K562 (cell line): ENCODE measurements around the gene COL1A1. TPM values are rescaled to one million over a fixed set of nuclear protein-coding genes. Genes with fewer than 3 reads are reported as not detected.

Experiments used
- BRD4 ChIP-seq: fragments of 200-600 bp; sonication (generic); IDR thresholded peaks from 2 replicates; pipeline ENCODE4 v1.6.1; 2017; ENCODE audit warnings: inconsistent platforms
- CCAR2 ChIP-seq: fragments of 200-400 bp; formaldehyde crosslinking; IDR thresholded peaks from 2 replicates; pipeline ENCODE4 v1.6.1; 2017; ENCODE audit warnings: mild to moderate bottlenecking, low read depth, low read length
- DPF2 ChIP-seq: fragments of 450-650 bp; IDR thresholded peaks from 2 replicates; pipeline ENCODE4 v1.6.1; 2016
- FUS ChIP-seq: fragments of 200-400 bp; formaldehyde crosslinking; optimal IDR thresholded peaks from 2 replicates; pipeline ENCODE3; 2017; ENCODE audit warnings: low read depth, low read length
- HDGF ChIP-seq: fragments of 450-650 bp; IDR thresholded peaks from 2 replicates; pipeline ENCODE4 v1.6.1; 2016
- MED1 ChIP-seq: sonication (generic); formaldehyde crosslinking; IDR thresholded peaks from 2 replicates; pipeline ENCODE4 v1.8.1; 2023; ENCODE audit warnings: missing genetic modification reagents, borderline replicate concordance
- MTA2 ChIP-seq: fragments of 450-650 bp; IDR thresholded peaks from 2 replicates; pipeline ENCODE4 v1.6.1; 2016; ENCODE audit warnings: low read depth
- NEUROD1 ChIP-seq: fragments of 150-350 bp; IDR thresholded peaks from 2 replicates; pipeline ENCODE4 v1.6.1; 2014; ENCODE audit warnings: borderline replicate concordance, low read length, low read depth; ENCODE audit not compliant: partially characterized antibody
- POLR2G ChIP-seq: fragments of 200-400 bp; formaldehyde crosslinking; IDR thresholded peaks from 2 replicates; pipeline ENCODE4 v1.6.1; 2017; ENCODE audit warnings: low read depth, mild to moderate bottlenecking, antibody characterized with exemption, low read length, moderate library complexity
- STAT6 ChIP-seq: sonication (generic); formaldehyde crosslinking; IDR thresholded peaks from 2 replicates; pipeline ENCODE4 v1.8.1; 2023; ENCODE audit warnings: mild to moderate bottlenecking, missing genetic modification reagents
- TBL1XR1 ChIP-seq, 2 experiments: IDR thresholded peaks; 2 replicates each; pipeline ENCODE4 v1.6.1; 2012; ENCODE audit warnings: improper control_type of control experiment in 2 of 2, low read length in 2 of 2, mild to moderate bottlenecking in 1 of 2
- TBP ChIP-seq: optimal IDR thresholded peaks from 2 replicates; pipeline ENCODE3; 2011; ENCODE audit warnings: low read depth, low read length, improper control_type of control experiment
- XRCC3 ChIP-seq: fragments of 450-650 bp; IDR thresholded peaks from 2 replicates; pipeline ENCODE4 v1.6.1; 2017; ENCODE audit warnings: mild to moderate bottlenecking, moderate library complexity
- ZKSCAN8 ChIP-seq: fragments of 200-800 bp; sonication (Bioruptor generic); IDR thresholded peaks from 2 replicates; pipeline ENCODE4 v1.6.1; 2016; ENCODE audit warnings: missing genetic modification characterization, missing compliant biosample characterization
- ZNF274 ChIP-seq: IDR thresholded peaks from 2 replicates; pipeline ENCODE4 v1.6.1; 2011; ENCODE audit warnings: low read depth, mild to moderate bottlenecking, low read length, moderate library complexity, borderline replicate concordance
- ZNF507 ChIP-seq: conservative IDR thresholded peaks from 2 replicates; pipeline ENCODE4 v1.6.1; 2017; ENCODE audit warnings: missing genetic modification characterization, missing compliant biosample characterization
- ZNF589 ChIP-seq: fragments of 200-800 bp; sonication (Bioruptor generic); IDR thresholded peaks from 2 replicates; pipeline ENCODE4 v1.6.1; 2016; ENCODE audit warnings: low read depth, missing genetic modification characterization, missing compliant biosample characterization
- ZNF707 ChIP-seq: fragments of 250-450 bp; sonication (Bioruptor Pico); conservative IDR thresholded peaks from 2 replicates; pipeline ENCODE4 v1.8.0; 2022; ENCODE audit warnings: inconsistent platforms, mild to moderate bottlenecking, moderate library complexity
- polyA plus RNA-seq, 8 experiments: library from polyadenylated mRNA; depleted of rRNA in 4 of 8; stranded (reverse) in 5 of 8; unstranded in 3 of 8; fragments of >200 nt; fragmentation: Nextera tagmentation in 2 of 8; fragmentation: Illumina TruSeq in 1 of 8; extraction: Ambion mirVana in 2 of 8; extraction: Trizol in 1 of 8; gene quantifications; 2 replicates each; pipeline versions ENCODE4 v1.2.1 to v1.2.3, GENCODE V29; 2011 to 2014; ENCODE audit warnings: inconsistent platforms in 1 of 8, missing spikeins in 1 of 8
- total RNA-seq, 7 experiments: library from RNA; depleted of rRNA in 6 of 7; stranded (reverse); fragments of >200 nt in 6 of 7; fragmentation: Illumina TruSeq in 2 of 7; extraction: Trizol in 2 of 7; gene quantifications; 2 replicates each; pipeline versions ENCODE4 v1.2.1 to v1.2.3, GENCODE V29; 2011 to 2021; ENCODE audit warnings: low replicate concordance in 1 of 7
- TF ChIP-seq, protein P1 (sequence below): sonication (generic); formaldehyde crosslinking; IDR thresholded peaks from 2 replicates; pipeline ENCODE4 v1.8.1; 2023; ENCODE audit warnings: missing genetic modification reagents, mild to moderate bottlenecking, borderline replicate concordance
- TF ChIP-seq, protein P2 (sequence below): fragments of 250-450 bp; sonication (Bioruptor Pico); IDR thresholded peaks from 2 replicates; pipeline ENCODE4 v1.5.0; 2020; ENCODE audit warnings: mild to moderate bottlenecking
- TF ChIP-seq, protein P3 (sequence below): fragments of 250-450 bp; sonication (Bioruptor Pico); IDR thresholded peaks from 2 replicates; pipeline ENCODE4 v1.6.1; 2021; ENCODE audit warnings: mild to moderate bottlenecking

Gene COL1A1
- total and polyA plus RNA-seq, 9 of the 15 experiments (the other 6 are each of a cell fraction or from before 2014, with no cell fraction given), result 0.04 to 3.4 (median 0.18) TPM

GRCh38 chr17:50151937-50152547, 49.4 kb downstream of the COL1A1 start (continued):
- TF ChIP-seq ZNF274, result no peak
- TF ChIP-seq HDGF, result no peak
- peak; percentile 75 for TF ChIP-seq DPF2
- no peak for TF ChIP-seq ZNF707 (CRISPR knock-in tag)
- no peak for TF ChIP-seq ZNF507
- TF ChIP-seq POLR2G, result 0 out of 2 replicates have a peak, but pooled peaks have one; percentile 26
- TF ChIP-seq NEUROD1, result peak; percentile 94
- peak in 1 of 2 experiments; percentile 40; a peak in 1 of 4 replicates for TF ChIP-seq TBL1XR1 (IDR thresholded peaks at IDR 0.05; ENCODE audit: low read length in 2 of 2)
- no peak for TF ChIP-seq BRD4
- TF ChIP-seq STAT6 (CRISPR knock-in tag), result no peak
- no peak for TF ChIP-seq FUS
- TF ChIP-seq ZKSCAN8 (CRISPR knock-in tag), result no peak
- no peak for TF ChIP-seq MED1 (CRISPR knock-in tag)
- TF ChIP-seq, protein P1, sequence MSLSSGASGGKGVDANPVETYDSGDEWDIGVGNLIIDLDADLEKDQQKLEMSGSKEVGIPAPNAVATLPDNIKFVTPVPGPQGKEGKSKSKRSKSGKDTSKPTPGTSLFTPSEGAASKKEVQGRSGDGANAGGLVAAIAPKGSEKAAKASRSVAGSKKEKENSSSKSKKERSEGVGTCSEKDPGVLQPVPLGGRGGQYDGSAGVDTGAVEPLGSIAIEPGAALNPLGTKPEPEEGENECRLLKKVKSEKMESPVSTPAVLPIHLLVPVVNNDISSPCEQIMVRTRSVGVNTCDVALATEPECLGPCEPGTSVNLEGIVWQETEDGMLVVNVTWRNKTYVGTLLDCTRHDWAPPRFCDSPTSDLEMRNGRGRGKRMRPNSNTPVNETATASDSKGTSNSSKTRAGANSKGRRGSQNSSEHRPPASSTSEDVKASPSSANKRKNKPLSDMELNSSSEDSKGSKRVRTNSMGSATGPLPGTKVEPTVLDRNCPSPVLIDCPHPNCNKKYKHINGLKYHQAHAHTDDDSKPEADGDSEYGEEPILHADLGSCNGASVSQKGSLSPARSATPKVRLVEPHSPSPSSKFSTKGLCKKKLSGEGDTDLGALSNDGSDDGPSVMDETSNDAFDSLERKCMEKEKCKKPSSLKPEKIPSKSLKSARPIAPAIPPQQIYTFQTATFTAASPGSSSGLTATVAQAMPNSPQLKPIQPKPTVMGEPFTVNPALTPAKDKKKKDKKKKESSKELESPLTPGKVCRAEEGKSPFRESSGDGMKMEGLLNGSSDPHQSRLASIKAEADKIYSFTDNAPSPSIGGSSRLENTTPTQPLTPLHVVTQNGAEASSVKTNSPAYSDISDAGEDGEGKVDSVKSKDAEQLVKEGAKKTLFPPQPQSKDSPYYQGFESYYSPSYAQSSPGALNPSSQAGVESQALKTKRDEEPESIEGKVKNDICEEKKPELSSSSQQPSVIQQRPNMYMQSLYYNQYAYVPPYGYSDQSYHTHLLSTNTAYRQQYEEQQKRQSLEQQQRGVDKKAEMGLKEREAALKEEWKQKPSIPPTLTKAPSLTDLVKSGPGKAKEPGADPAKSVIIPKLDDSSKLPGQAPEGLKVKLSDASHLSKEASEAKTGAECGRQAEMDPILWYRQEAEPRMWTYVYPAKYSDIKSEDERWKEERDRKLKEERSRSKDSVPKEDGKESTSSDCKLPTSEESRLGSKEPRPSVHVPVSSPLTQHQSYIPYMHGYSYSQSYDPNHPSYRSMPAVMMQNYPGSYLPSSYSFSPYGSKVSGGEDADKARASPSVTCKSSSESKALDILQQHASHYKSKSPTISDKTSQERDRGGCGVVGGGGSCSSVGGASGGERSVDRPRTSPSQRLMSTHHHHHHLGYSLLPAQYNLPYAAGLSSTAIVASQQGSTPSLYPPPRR (CRISPR knock-in tag), result peak; percentile 61; the same call in 1 of the 2 replicates
- TF ChIP-seq, protein P2, sequence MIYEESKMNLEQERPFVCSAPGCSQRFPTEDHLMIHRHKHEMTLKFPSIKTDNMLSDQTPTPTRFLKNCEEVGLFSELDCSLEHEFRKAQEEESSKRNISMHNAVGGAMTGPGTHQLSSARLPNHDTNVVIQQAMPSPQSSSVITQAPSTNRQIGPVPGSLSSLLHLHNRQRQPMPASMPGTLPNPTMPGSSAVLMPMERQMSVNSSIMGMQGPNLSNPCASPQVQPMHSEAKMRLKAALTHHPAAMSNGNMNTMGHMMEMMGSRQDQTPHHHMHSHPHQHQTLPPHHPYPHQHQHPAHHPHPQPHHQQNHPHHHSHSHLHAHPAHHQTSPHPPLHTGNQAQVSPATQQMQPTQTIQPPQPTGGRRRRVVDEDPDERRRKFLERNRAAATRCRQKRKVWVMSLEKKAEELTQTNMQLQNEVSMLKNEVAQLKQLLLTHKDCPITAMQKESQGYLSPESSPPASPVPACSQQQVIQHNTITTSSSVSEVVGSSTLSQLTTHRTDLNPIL (CRISPR knock-in tag), result no peak
- no peak for TF ChIP-seq TBP
- no peak for TF ChIP-seq CCAR2
- TF ChIP-seq, protein P3, sequence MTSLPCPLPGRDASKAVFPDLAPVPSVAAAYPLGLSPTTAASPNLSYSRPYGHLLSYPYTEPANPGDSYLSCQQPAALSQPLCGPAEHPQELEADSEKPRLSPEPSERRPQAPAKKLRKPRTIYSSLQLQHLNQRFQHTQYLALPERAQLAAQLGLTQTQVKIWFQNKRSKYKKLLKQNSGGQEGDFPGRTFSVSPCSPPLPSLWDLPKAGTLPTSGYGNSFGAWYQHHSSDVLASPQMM (CRISPR knock-in tag), result no peak
- TF ChIP-seq ZNF589 (CRISPR knock-in tag), result no peak
- TF ChIP-seq MTA2, result peak; percentile 37
- no peak for TF ChIP-seq XRCC3
